ENCODE data around the gene OR52L1. TPM values are rescaled to one million over a fixed set of nuclear protein-coding genes. Genes with fewer than 3 reads are reported as not detected.

Gene OR52L1
- total RNA-seq, 2 experiments from 2014 or later = not detected

DNA sequence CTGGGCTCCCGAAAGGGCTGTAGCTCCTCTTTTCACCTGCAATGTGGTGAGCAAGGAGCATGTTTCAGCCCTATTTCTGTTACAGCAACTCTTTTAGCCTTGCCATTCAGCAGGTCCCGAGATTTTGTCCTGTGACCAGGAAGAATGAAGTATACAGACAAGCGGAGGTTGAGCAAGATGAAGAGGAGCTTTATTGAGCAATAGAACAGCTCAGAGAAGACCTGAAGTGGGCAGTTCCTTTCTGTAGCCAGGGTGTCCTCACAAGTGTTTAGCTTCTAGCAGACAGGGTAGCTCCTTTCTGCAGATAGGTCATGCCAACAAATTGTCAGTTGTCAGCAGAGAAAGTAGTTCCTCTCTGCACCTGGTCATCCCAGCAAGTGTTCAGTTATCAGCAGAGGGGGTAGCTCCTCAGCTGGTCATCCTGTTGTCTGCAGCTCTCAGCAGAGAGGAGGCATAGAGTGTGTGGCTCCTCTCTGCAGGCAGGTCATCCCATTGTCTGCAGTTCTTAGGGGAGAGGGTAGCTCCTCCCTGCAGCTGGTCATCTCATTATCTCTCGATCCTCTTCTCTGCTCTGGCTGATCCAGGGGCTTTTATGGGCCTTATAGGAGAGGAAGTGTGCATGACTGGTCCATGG lies 25.4 kb upstream of the OR52L1 start:
- no peak overlapping the region for H2AFZ ChIP-seq (ENCODE audit: low read length)
- H3K79me2 ChIP-seq (ENCODE audit: insufficient read depth, low read depth, low read length) = no peaks in the 10 kb centered on the region
- no TSS peak for BruUV-seq (replicated peaks)
- ChIA-PET POLR2A (interaction anchor here (0.6 kb wide), 2 partner anchors 194 to 1836 kb away, joined by 5 to 9 read pairs; no protein-coding TSS in a partner anchor), CTCF (ENCODE audit: unreplicated experiment) (no interaction called here)
- DNase-seq (ENCODE audit: low spot score) = no peak
- no peaks in the 10 kb centered on the region for H3K9me3 ChIP-seq (ENCODE audit: low read length)
- H3K4me1 ChIP-seq (ENCODE audit: insufficient read depth, low read length, poor library complexity, severe bottlenecking) = no peaks in the 10 kb centered on the region
- intact Hi-C loops (cut with micrococcal nuclease; ENCODE audit: unreplicated experiment) = no loop called here
- no peak overlapping the region for H3K27ac ChIP-seq (ENCODE audit: low read depth, low read length, poor library complexity, severe bottlenecking)
- H3K36me3 ChIP-seq (ENCODE audit: insufficient read depth, low read length) = no peaks in the 10 kb centered on the region
- H3K4me3 ChIP-seq (ENCODE audit: low read depth, low read length, poor library complexity, severe bottlenecking) = no peak overlapping the region
- H3K9me2 ChIP-seq (ENCODE audit: insufficient read depth, low read length) = no peaks in the 10 kb centered on the region
- TF ChIP-seq CTCF (conservative IDR thresholded peaks at IDR 0.05; ENCODE audit: low read length) = no peak
- TF ChIP-seq EZH2phosphoT487 (IDR thresholded peaks at IDR 0.05; ENCODE audit: borderline replicate concordance, low read depth, low read length) = no peak
- no peak overlapping the region for H3K4me2 ChIP-seq (ENCODE audit: low read length)
- no peaks in the 10 kb centered on the region for H4K20me1 ChIP-seq (ENCODE audit: insufficient read depth, low read length)

DNA sequence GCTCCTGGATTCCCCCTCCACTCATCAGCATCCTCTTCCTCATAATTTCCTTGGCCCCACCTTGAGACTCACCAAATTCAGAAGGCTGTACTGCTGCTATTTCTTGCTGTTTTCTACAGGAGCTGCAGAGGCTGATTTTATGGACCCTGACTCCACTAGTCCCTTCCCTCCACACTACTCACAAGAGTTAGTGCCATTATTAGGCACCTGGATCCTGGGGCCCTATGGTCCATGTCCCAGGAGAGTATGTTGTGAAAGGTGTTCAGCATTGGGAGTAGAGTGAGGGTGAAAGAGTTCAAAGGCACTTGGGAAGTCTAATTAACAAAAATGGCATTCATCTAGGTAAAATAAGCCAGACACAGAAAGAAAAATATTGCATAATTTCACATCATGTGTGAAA lies 20.1 kb upstream of the OR52L1 start, which contains the start of gene OR56A4:
Gene OR56A4, minus strand, starts transcription at position 101 of the 400 bp plus-strand sequence. CDS start 3,954 bp downstream, outside the sequence.
- no peaks in the 10 kb centered on the region for H3K9me3 ChIP-seq (ENCODE audit: low read length)
- ChIA-PET POLR2A (no interaction called here), CTCF (ENCODE audit: unreplicated experiment) (no interaction called here)
- no peak for TF ChIP-seq CTCF (conservative IDR thresholded peaks at IDR 0.05; ENCODE audit: low read length)
- no peak for TF ChIP-seq EZH2phosphoT487 (IDR thresholded peaks at IDR 0.05; ENCODE audit: borderline replicate concordance, low read depth, low read length)
- no peaks in the 10 kb centered on the region for H4K20me1 ChIP-seq (ENCODE audit: insufficient read depth, low read length)
- H2AFZ ChIP-seq (ENCODE audit: low read length) = no peak within 1 kb of the TSS
- H3K4me2 ChIP-seq (ENCODE audit: low read length) = no peak within 1 kb of the TSS
- H3K79me2 ChIP-seq (ENCODE audit: insufficient read depth, low read depth, low read length) = no peaks in the 10 kb centered on the region
- DNase-seq (ENCODE audit: low spot score) = no peak
- H3K36me3 ChIP-seq (ENCODE audit: insufficient read depth, low read length) = no peaks in the 10 kb centered on the region
- H3K4me1 ChIP-seq (ENCODE audit: insufficient read depth, low read length, poor library complexity, severe bottlenecking) = no peaks in the 10 kb centered on the region
- H3K27ac ChIP-seq (ENCODE audit: low read depth, low read length, poor library complexity, severe bottlenecking) = no peak within 1 kb of the TSS
- no TSS peak for BruUV-seq (replicated peaks)
- H3K9me2 ChIP-seq (ENCODE audit: insufficient read depth, low read length) = no peaks in the 10 kb centered on the region
- intact Hi-C loops (cut with micrococcal nuclease; ENCODE audit: unreplicated experiment) = no loop called here
- no peak within 1 kb of the TSS for H3K4me3 ChIP-seq (ENCODE audit: low read depth, low read length, poor library complexity, severe bottlenecking)

- Histone ChIP-seq H3K36me3 (ENCODE audit: insufficient read depth, low read length) (no peaks in the 10 kb centered on the region), H3K4me3 (ENCODE audit: low read depth, low read length, poor library complexity, severe bottlenecking) (no peak overlapping the region), H4K20me1 (ENCODE audit: insufficient read depth, low read length) (no peaks in the 10 kb centered on the region), H3K9me2 (ENCODE audit: insufficient read depth, low read length) (no peaks in the 10 kb centered on the region), H3K4me2 (ENCODE audit: low read length) (no peak overlapping the region), H3K27ac (ENCODE audit: low read depth, low read length, poor library complexity, severe bottlenecking) (no peak overlapping the region), H2AFZ (ENCODE audit: low read length) (no peak overlapping the region), H3K4me1 (ENCODE audit: insufficient read depth, low read length, poor library complexity, severe bottlenecking) (no peaks in the 10 kb centered on the region), H3K79me2 (ENCODE audit: insufficient read depth, low read depth, low read length) (no peaks in the 10 kb centered on the region), H3K9me3 (ENCODE audit: low read length) (no peaks in the 10 kb centered on the region)
- no TSS peak for BruUV-seq (replicated peaks)
- intact Hi-C loops (cut with micrococcal nuclease; ENCODE audit: unreplicated experiment) = no loop called here
- no peak for DNase-seq (ENCODE audit: low spot score)
- TF ChIP-seq EZH2phosphoT487 (IDR thresholded peaks at IDR 0.05; ENCODE audit: borderline replicate concordance, low read depth, low read length) (no peak), CTCF (conservative IDR thresholded peaks at IDR 0.05; ENCODE audit: low read length) (no peak)
- ChIA-PET CTCF (ENCODE audit: unreplicated experiment) (no interaction called here), POLR2A (interaction anchor here (0.6 kb wide), 2 partner anchors 134 to 177 kb away, joined by 3 read pairs; no protein-coding TSS in a partner anchor)
Measured at GRCh38 chr11:6006395-6006794, 19.6 kb upstream of the OR52L1 start.

Measured in OCI-LY7 (cell line).